ENCODE data around the gene CACNB1.
"Not testable (repeated sequence)": the region's sequence is repeated elsewhere in the genome, so short reads cannot be mapped to it uniquely, and the experiment has no call there.

The CACNB1 gene

DNA sequence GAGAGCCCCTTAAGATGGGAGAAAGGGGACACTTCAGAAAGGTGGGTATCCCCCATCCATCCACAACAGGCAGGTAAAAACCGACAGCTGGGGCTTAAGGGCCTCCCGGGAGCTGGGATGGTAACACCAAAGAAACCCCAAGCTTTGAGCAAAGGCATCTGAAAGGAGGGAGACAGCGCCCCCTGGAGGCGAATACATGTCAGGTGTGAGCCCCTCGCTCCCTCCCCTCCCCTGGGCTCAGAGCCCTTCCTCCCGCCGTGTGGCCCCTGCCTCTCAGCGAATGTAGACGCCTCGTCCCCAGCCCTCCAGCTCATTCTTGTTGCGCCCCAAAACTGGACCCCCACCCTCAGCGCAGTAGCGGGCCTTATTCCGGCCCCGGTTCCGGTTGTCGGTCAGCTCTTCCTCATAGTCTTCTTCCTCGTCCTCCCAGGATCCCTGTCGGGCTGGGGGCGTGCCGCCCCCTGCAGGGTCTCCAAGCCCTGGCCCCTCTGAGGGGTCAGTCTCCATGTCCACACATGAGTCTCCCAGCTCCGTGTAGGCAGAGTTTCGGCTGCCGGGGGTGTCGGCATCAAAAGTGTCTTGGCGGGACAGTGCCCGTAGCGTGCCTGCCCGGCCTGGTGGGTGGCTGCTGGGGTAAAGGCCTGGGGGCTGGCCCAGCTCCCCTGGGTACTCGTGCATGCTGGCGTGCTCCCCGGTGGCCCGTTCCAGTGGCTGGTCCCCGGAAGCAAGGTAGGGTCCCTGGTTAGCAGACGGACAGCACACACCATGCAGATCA lies 22.4 kb downstream of the CACNB1 start:
- peak; percentile 62 for DNase-seq (ENCODE audit: low read depth)

DNA sequence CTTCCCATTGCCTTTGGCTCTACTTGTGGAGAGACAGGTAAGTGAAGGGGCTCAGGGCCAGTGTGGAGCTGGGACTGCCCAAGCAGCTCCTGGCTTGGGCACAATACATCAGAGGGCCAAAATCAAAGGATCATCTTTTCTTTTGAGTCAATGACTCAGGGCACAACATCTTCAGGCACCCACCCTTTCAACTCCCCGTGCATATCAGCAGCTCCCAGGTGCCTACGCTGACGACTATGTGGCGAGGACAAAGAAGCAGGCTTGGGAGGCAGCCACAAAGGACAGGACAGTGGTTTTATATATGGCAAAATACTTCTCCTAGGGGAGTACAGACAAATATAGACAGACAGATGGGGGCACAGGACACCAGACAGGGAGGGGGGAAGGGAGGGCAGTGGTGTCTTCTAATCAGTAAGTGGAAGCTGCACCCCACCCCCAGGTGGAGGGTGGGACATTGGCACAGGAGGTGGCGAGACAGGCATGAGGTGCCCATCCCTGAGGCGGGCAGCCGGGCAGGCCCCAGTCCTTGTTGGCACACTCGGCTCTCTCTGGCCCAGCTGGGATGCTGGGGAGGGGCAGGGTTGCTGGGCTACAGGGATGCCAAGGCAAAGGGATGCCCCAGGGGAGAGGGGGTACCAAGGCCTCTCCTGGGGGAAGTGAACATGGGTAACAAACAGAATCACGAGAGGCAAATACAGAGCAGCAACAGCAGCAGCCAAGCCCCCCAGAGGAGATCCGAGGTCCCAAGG lies 23.8 kb downstream of the CACNB1 start:
- no peak for DNase-seq (ENCODE audit: low read depth)

DNA sequence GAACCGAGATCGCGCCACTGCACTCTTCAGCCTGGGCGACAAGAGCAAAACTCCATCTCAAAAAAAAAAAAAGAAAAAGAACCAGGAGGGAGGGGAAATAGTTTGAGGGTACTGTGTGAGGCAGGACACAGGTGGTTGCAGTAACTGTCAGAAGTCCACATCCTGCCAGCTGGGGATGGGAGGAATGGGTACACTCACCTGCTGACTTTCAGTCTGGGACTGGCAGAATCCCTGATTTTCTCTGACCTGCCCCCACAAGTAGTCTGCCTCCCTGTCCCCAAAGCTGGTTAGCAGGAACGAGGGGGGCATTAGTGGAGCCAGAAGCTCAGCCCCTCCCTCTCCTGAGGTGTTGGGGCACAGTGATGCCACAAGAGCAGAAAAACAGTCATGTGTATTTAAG lies 24.4 kb downstream of the CACNB1 start:
- DNase-seq (ENCODE audit: low read depth): no peak

DNA sequence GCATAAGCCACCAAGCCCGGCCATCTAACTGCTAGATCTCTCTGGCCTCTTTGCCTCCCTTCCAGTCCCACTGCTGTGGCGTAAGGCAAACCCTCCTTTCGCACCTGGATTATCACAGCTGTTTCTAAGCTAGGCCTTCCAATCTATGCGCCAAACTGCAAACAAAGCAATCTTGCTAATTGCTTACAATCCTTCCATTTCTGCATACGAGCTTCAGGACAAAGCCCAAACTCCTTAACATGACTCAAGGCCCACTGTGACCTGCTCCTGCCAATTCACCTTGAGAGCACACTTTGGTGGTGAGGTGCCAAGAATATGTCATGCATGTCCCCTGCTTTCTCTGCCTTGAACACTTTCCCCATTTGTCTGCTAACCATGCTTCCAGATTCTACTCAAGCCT lies 25.5 kb downstream of the CACNB1 start:
- DNase-seq (ENCODE audit: low read depth): no peak

DNA sequence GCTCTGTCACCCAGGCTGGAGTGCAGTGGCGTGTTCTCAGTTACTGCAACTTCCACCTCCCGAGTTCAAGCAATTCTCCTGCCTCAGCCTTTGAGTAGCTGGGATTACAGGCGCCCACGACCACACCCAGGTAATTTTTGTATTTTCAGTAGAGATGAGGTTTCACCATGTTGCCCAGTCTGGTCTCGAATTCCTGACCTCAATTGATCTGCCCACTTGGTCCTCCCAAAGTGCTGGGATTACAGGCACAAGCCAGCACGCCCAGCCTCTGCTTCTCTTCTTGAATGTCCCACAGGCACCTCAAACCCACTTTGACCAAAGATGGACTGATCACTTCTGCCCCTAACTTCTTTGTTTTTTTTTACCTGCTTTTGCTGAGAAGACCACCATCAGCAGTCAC lies 26.9 kb downstream of the CACNB1 start:
- no peak for DNase-seq (ENCODE audit: low read depth)

DNA sequence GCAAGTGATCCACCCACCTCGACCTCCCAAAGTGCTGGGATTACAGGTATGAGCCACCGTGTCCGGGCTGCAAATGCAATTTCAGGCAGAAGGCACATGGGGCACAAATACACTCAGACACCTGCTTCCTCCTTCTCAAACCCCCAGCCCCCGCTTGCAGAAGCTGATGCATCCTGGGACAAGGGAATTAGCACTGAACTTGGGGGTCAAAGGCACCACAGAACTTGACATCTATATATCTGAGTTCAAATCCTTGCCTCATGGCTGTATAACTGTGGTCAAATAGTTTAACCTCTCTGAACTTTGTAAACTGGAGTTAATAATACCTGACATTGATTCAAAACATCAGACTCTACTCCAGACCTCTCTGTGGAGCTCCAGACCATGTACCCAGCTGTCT lies 27.4 kb downstream of the CACNB1 start:
- no peak for DNase-seq (ENCODE audit: low read depth)

DNA sequence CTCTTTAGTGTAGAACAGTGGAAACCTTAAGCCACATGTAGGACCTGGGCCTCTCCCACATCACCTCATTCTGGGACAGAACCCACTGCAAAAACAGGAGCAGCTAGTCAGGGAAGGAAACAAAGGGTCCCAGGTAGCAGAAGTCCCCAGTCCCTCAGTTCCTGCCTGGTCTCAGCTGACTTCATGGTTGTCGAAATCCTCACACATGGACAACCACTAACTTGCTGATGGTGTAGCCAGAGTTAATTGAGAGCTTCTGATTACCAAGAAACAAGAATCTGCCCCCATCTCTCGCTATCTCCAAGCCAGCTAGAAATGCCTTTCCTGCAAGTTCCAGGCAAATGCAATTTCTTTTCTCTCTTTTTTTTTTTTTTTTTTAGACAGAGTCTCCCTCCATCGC lies 28.0 kb downstream of the CACNB1 start:
- no peak for DNase-seq (ENCODE audit: low read depth)

DNA sequence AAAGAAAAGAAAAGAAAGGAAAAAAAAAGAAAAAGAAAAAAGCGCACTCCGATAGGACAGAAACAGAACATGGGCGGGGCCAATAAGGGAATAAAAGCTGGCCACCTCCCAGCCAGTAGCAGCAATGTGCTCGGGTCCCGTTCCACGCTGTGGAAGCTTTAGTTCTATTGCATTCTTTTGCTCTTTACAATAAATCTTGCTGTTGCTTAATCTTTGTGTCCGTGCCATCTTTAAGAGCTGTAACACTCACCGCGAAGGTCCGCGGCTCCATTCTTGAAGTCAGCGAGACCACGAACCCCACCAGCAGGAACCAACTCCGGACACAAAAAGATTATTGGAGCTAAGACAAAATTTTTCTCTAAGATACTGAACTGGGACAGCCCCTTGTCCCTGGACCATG lies 28.4 kb downstream of the CACNB1 start:
- no peak for DNase-seq (ENCODE audit: low read depth)

DNA sequence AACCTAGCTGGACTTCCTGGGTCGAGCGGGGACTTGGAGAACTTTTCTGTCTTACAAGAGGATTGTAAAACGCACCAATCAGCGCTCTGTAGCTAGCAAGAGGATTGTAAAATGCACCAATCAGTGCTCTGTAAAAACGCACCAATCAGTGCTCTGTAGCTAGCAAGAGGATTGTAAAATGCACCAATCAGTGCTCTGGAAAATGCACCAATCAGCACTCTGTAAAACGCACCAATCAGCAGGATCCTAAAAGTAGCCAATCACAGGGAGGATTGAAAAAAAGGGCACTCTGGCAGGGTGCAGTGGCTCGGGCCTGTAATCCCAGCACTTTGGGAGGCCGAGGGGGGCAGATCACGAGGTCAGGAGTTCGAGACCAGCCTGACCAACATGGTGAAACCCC lies 29.0 kb downstream of the CACNB1 start:
- DNase-seq (ENCODE audit: low read depth): not testable (repeated sequence)

DNA sequence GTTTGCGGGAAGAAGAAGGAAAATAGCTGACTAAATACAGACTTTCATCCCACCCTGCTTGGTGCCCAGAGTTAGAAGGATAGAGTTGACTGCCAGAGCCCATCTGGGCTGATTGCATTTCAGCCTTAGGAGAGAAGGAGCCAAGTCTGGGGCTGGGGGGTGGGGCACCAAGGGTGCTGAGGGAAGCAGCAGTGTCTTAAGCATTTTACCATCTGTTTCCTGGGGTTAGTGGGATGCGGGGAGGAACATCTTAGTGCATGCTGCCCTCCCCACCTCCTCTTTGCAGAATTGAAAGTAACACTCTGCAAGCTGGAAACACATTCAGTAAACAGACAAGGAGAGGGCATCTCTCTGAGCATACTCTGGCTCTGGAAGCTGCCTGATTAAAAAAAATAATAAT lies 30.0 kb downstream of the CACNB1 start:
- no peak for DNase-seq (ENCODE audit: low read depth)

DNA sequence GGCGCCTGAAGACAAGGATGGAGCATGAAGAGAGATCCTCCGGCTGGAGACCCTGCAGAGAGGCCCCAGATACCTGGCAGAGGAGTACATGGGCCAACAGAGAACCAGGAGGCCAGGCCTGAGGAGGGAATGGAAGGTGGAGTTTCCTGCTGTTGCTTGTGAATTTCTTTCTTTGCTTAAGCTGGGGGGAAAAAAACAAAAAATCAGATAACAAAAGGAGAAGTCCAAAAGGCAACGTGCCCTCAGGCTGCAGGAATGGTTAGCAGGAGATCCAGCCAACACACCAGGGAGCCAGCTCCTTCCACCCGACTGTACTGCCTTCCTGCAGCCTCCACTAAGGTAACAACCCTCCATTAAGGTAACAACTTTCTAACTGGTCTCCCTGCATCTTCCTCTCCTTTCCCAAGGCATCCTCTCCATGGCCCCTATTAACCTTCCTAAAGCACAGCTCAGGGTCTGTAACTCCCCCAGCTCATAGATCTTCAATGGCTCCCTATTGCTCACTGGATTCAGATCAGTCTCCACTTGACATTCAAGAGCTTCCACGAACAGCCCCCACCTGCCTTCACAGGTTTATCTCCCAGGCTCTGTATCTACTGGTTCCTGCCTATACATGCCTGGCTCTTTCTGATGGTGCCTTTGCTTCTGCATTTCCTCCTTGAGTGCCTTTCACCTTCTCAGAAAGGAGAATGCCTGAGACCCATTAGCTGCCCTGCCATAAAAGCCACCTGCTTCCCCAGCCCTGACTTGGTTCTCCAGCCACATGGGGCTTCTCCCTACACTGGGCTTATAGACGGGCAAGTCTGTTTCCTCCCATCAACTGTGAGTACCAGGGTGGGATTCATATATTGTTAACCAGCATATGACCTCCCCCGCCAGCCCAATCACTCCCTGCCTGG lies 30.8 kb downstream of the CACNB1 start:
- DNase-seq (ENCODE audit: low read depth): no peak

DNA sequence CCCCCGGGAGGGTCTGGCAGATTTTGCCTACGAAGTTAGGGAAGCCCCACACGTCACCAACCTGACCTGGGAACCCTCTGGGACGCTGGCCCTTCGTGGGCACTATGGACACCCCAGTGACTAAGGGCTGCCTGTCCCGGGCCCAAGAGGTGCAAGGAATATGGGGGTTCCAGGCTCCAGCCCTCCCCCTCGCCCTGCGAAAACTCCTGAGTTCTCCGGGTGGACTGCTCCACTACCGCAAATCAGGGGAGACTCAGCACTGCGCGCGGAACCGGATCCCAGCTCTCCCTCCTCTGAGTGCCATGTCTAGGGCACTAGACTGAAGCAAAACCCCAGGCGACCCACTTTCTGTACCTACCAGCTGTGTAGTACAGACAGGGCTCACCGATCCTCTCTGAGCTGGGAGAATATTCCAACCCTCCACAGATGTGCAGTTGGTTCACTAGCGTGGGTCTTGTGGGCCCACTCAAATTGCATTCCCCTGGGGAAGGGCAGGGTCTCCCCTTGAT lies 31.6 kb downstream of the CACNB1 start, which contains the start of gene ARL5C:
Gene ARL5C, minus strand, starts transcription at position 321 of the 509 bp plus-strand sequence. CDS start 401 bp downstream, outside the sequence.
- no peak for DNase-seq (ENCODE audit: low read depth)

DNA sequence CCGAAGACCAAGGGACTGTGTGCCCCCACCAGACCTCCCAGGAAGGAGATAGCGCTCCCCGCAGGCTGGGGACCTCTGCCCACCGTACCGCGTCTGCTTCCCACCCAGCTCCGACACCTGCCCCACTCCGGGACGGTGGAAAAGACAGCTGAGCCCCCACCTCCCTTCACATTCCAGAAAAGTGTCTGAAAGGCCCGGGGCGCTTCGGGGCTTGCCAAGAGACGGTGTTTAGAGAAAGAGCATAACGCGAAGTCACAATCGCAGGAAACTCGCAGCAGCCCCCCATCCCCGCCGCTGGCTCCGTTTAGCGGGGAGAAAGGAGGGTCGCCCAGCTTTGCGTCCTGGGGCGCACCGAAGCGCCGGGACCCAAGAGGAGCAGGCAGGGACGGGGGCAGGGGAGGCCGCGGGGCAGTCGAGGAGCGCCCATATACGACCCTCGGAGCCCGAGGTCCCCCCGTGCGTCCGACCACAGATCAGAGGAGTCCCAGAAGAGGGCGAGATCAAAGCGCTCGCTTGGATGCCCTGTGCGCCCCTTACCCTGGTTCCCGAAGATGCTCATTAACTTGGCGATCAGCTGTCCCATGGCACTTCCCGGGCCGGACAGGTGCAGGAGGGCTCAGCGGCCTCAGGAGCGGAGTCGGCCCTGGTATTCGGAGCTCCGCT lies 32.2 kb downstream of the CACNB1 start:
- DNase-seq (ENCODE audit: low read depth): no peak

DNA sequence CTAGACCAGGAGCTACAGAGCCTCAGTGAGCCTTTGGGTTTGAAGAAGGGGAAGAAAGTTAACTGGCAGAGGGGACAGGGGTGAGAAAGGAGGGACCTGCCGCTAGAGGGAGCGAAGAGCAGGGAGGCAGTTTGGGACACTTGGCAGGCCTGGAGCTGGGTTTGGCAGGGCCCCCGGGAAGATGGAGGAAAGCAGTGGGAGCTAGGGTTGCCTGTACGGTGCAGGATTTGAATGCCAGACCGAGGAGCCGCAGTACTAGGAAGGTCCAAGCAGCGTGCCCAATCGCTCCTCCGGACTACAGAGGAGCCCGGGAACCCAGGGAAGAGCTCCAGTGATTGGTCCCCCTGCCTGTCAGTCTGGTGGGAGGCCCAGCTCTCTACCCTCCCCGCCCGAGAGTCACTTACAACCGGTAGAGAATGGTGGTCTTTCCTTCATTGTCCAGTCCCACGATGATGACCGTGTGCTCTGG lies 32.8 kb downstream of the CACNB1 start:
- DNase-seq (ENCODE audit: low read depth): peak; percentile 62

DNA sequence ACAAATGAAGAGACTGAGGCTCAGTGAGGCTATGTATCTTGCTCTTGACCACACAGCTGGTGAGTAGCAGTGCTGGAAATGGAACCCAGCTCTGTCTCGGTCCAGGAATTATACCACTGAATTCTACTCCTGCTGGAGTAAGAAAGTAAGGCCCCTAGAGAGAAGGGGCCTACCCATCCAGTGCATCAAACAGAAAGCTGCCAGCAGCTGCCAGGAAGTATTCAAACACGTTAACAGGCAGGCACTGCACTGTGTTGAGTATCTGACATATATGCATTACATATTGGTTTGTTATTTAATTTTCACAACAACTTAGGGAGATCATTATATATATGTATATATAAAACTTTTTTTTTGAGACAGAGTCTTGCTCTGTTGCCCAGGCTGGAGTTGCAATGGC lies 35.5 kb downstream of the CACNB1 start:
- no peak for DNase-seq (ENCODE audit: low read depth)

DNA sequence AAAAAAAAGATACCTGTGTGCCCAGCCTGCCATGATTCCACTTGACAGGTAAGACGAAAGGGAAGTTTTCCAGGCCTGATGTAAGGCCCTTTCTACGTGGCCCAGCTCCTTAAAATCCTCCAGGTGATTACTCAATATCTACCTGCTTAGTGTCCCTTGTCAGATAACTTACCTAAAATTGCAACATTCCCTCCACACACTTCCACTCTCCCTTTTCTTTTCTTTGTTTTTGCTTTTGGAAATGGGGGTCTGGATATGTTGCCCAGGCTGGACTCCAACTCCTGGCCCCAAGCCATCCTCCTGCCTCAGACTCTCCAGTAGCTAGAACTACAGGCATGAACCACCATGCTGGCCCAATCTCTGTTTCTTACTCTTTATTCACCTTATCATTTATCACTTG lies 38.8 kb downstream of the CACNB1 start:
- no peak for DNase-seq (ENCODE audit: low read depth)

DNA sequence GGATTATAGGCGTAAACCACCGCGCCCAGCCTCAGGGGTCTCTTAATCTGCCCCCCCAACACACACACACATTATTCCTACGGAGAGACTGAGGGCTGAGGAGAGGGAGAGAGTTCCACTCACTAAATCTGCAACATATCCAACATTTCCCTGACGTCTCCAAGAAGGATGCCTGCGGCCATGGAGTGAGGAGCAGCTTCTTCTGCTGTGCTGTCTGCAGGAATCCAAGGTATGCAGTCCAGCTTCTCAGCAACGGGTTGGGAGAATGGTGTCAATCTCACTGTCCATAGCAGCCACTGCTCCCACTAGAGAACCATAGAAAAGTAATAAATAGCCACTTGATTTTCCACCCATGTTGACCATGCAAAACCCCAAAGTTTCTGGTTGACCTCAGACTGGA lies 41.0 kb downstream of the CACNB1 start:
- no peak for DNase-seq (ENCODE audit: low read depth)

DNA sequence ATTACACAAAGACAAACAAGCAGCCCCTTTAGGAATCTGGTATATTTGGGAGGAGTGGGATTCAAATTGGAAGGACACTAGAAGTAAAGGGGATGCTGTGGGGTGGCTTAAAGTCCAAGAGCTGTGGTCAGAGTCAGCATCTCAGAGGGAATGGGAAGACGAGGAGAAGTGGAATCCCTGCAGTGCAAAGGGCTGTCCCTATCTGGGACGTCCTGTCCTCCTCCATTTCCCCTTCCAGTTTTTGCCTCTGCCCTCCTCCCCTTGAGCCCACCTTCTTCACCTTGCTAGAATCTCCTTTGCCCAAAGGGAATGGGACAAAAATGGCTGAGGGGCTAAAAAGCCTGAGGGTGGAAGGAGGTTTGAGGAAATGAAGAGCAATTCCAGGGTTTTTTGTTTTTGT lies 41.8 kb downstream of the CACNB1 start:
- no peak for DNase-seq (ENCODE audit: low read depth)

DNA sequence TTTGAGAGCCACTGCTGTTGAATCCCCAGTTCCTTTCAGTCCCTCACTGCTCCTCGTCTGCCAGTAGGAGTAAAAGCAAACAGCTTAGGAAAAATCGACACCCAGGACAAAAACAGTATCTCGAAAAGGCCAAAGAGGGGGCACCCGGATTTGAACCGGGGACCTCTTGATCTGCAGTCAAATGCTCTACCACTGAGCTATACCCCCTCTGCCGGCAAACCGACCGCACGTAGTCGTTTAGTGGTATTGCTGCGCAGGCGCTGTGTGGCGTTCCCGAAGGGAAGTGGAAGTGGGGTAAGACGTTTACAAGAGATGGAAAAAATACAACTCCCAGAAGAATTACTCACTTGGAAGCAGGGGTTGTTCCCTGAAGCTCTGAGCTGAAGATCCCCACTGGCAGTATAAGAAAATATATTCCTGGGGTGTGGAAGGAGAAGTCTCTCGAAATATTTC lies 43.8 kb downstream of the CACNB1 start:
- peak; percentile 84 for DNase-seq (ENCODE audit: low read depth)

DNA sequence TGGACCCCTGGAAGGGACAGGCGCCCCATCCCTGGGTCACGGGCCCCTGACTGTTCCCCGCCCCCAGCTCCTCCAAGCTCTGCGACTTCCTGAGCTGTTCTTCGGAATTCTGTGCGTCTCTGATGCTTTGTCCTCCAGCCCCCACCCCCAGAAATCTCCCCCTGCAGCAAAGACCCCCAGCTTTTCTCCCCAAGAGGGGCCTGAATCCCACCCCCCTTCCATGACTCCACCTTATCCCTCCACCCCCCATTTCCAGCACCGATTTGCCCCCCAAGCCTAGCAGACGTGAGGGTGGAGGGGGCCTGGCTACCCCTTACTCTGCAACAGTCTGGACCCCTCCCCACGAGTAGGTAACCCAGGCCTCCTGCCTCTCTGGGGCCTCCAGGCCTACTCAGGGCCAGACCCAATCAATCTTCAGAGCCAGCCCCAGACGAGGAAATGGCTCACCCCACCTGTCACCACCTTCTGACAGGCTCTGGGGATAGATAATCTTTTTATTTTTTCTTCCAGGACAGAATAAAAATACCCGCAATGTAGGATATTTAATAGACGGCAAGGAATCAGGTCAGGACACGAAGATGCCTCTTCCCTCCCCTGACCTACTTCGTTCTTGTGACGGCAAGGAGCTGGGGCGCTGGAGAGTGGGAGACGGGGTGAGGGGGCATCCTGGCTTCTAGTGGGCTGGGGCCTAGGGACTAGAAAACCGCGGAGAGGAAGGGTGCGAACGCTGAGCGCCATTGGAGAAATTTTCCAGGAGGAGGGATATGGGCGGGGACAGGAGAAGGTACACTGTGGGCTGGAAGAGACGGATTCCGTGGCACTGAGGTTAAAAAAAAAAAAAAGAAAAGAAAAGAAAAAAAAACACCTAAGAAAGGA lies 45.3 kb downstream of the CACNB1 start:
- DNase-seq (ENCODE audit: low read depth): no peak
